Measurements from ENCODE around the gene KIF17.

KIF17 gene

GRCh38 chr1:20660847-20661206 lies 57.0 kb downstream of the KIF17 start:
- DNase-seq (ENCODE audit: low spot score) = no peak

GRCh38 chr1:20660363-20660762 lies 57.4 kb downstream of the KIF17 start:
- no peak for DNase-seq (ENCODE audit: low spot score)

GRCh38 chr1:20658166-20658915 lies 59.5 kb downstream of the KIF17 start:
- DNase-seq (ENCODE audit: low spot score) = no peak

DNA sequence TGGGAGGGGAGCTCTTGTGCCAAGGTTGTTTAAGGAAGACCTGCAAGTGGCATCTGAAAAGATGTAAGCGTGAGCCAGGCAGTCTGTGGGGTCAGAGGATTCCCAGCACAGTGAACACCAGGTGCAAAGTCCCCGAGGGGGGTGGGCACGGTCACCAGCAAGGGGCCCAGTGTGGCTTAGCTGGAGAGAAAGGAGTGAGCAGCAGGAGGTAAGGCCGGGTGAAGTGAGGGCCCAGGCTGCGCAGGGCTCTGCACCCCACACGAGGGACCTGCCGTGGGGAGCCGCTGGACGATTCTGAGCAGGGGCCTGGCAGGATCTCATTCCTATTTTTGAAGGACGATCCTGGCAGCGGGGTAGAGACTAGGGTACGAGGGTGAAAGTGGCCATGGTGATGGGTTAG lies 60.8 kb downstream of the KIF17 start:
- no peak for DNase-seq (ENCODE audit: low spot score)

DNA sequence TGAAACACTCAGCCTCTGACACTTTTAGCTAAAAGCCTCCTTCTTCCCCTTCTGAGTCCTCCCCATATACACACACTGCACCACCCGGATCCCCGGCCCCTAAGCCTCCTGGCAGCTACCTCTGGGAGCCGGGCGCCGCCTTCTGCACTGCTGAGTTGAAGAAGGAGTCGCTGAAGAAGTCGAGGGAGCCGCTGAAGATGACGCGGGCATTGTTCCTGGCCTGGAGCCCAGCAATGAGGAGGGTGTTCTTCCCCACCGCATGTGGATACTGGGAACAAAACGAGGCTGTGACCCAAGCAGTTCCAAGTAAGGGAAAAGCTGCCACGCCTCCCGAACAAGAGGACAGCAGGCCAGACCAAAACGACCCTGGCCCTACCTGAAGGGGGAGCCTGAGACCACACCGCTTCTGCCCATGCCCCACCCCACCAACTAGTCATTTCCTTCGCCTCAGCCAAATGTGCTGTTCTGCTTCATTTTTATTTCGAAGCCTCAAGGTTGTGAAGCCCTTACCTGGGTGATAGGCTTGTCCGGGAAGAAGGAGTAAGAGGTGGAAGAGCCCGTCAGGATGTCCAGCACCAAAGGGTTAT lies 63.6 kb downstream of the KIF17 start:
- no peak for DNase-seq (ENCODE audit: low spot score)

- DNase-seq (ENCODE audit: low spot score) = no peak
Measured at GRCh38 chr1:20652300-20652699, 65.5 kb downstream of the KIF17 start.

- DNase-seq (ENCODE audit: low spot score) = no peak
Measured at GRCh38 chr1:20648946-20649345, 68.9 kb downstream of the KIF17 start.

DNA sequence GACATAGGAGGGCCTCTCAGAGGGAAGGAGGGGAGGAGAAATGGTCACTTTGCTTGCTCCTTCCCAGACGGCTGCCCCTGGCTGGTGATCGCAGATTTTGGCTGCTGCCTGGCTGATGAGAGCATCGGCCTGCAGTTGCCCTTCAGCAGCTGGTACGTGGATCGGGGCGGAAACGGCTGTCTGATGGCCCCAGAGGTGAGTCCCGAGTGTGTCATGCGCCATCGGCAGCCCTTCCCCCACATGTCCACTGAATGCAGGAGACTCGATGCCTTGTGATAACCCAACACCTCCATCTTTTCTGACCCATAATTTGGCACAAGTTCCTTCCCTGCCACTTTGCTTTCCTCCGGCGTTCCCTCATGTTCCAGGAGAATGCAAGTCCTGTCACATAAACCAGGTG lies 69.4 kb downstream of the KIF17 start:
- DNase-seq (ENCODE audit: low spot score) = no peak

- no peak for DNase-seq (ENCODE audit: low spot score)
Measured at GRCh38 chr1:20645414-20645813, 72.4 kb downstream of the KIF17 start.

DNA sequence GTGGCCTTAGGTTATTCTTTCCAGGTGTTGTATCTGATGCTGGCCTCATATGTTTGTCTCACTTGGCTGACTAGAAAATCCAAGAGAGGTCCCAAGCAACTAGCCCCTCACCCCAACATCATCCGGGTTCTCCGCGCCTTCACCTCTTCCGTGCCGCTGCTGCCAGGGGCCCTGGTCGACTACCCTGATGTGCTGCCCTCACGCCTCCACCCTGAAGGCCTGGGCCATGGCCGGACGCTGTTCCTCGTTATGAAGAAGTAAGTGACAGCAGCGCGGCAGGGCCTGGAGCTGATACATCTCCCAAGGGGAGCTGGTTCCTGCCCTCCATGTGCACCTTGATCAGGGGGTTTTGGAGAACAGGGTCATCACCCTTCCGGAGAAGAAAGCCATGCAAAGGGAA lies 73.4 kb downstream of the KIF17 start:
- no peak for DNase-seq (ENCODE audit: low spot score)

DNA sequence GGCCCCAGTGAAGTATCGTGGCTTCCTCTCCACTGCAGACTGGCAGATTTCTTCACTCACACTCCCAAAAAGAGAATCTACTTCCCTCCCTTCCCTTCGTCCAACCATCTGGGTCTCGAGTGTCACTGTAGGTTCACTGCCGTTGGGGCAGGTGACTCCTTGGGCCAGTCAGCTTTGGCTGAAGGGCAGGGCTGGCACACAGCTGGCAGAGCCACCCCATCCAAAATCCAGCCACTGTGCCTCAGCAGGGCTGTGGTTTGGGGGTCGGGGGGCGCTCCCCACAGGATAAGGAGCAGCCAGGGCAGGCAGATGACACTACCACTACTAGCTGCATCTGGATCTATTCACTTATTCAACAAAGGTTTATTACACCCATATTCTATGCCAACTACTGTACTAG lies 74.7 kb downstream of the KIF17 start:
- no peak for DNase-seq (ENCODE audit: low spot score)

DNA sequence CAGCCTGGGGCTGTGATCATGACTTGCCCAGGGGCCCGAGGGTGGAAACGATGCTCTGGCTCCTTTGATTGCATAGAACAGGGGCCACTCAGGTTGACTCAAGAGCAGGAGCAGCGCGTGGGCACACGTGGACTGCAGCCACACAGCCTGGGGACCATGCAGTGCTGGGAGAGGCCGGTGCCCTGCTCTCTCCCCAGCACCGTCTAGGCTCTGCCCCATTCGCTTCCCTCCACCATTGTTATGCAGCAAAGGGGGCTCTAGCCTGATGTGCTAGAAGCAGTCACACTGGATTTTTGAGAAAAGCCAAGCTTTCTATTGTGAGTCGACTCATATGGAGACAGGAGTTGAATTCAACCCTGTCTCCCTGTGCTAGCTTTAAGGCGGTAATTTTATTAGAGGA lies 75.8 kb downstream of the KIF17 start:
- no peak for DNase-seq (ENCODE audit: low spot score)

DNA sequence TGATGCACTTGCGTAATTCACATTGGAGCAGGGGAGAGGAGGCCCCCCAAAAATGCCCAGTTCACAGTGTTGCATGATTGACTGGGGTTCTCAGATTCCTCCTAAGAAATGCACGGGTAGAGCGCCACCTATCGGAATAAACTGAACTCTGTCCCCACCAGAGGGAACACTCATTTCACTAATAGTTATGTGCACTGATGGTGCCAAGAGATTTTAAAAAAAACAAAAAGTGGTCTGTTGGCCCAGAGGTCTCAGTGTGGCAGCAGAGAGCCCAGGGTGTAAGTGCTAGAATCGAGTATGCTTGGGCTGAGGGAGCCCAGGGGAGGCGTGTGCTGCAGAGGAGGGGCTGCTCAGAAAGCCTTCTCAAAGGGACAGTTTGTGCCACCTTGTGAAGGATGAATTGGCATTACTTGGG lies 77.6 kb downstream of the KIF17 start:
- peak; percentile 51 for DNase-seq (ENCODE audit: low spot score)

GRCh38 chr1:20636785-20637347 lies 80.9 kb downstream of the KIF17 start:
- DNase-seq (ENCODE audit: low spot score) = no peak

DNA sequence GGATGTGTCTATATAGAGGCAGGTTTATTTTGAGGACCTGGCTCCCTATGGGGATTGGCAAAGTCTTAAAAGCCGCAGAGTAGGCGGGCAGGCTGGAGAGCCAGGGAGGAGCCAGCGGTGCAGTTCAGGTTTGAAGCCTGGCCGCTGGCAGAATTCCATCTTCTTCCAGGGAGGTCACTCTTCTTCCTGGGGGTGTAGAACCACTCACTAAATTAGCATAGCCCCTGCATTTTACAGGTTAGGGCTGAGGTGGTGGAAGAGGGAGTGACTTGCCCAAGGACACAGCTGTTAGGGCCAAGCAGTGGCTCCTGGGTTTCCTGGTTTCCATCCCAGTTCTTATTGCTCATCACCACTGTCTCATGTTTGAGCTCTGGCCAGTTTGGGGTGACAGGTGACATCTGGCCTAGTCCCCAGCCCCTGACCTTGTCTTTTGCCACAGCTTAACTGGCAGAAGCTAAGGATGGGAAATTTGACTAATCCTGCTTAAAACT lies 83.2 kb downstream of the KIF17 start:
- DNase-seq (ENCODE audit: low spot score) = peak; percentile 6

DNA sequence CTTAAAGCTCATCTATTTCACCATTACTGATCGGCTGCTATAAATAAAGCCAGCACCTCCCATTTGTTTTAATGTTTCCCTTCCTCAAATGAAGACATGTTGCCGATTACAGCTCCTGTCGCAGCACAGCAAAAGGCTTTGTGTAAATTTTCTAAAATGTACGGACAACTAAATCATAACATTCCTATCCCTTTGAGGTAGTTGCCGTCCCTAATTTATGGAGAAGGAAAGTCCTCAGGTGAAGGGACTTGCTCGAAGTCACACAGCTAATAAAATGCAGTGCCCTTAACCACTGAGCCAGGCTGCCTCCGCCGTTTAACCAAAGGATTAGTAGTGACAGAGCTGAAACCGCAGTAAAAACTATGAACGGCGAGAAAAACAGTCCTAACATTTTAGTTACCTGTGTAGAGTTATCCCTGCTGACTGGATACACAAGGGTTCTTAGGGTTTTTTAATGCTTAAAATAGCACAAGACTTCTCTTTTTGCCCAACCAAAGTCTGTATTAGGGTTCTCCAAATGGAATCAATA lies 83.7 kb downstream of the KIF17 start:
- DNase-seq (ENCODE audit: low spot score) = no peak

- DNase-seq (ENCODE audit: low spot score) = peak; percentile 63
Measured at GRCh38 chr1:20633190-20634064, 84.4 kb downstream of the KIF17 start, which contains the start of gene PINK1. Gene PINK1, plus strand, starts transcription at chr1:20633458. Its CDS starts 91 bp downstream, at chr1:20633549.

DNA sequence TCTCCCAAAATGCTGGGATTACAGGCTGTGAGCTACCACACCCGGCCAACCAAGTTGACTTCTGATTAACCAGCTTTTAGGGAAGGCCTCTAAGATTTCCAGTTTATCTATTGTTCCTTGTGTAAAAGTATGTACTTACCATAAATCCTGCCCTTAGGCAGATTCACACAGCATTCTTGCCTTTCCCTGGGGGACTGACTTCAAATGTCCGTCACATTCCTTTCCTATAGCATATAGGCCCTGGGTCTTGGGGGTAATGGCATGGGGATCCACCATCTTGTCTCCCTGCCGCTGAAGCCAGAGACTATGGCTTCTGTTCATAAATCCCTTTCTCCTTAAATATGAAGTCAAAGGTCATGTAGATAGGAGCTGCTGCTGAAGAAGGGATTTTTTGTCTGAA lies 85.4 kb downstream of the KIF17 start:
- peak; percentile 8 for DNase-seq (ENCODE audit: low spot score)

GRCh38 chr1:20630729-20631128 lies 87.1 kb downstream of the KIF17 start:
- no peak for DNase-seq (ENCODE audit: low spot score)

DNA sequence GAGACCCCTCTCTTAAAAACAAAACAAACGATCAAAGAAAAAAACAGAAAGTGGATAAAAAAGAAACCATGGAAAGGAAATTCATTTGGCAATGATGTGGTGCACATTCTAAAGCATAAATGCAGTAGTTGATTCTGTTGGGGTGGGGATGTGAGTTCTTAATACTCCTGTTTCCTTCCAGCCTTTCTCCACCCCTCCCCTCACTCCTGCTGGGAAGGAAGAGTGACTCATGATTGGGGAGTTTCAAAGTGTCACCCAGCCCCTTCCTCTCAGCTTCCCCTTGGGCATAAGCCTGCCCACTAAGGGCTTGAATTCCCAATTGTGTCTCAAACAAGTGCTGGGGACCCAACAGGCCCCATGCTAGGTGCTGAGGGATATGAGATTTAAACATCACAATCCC lies 91.3 kb downstream of the KIF17 start:
- DNase-seq (ENCODE audit: low spot score) = no peak

- DNase-seq (ENCODE audit: low spot score) = no peak
Measured at GRCh38 chr1:20626098-20626427, 91.7 kb downstream of the KIF17 start.
